HepG2 (cell line): ENCODE measurements around the gene CSMD2. TPM values are rescaled to one million over a fixed set of nuclear protein-coding genes. Genes with fewer than 3 reads are reported as not detected.

Experiments used
- CBX5 ChIP-seq: sonication (generic); formaldehyde crosslinking; IDR thresholded peaks from 2 replicates; pipeline ENCODE4 v1.4.0; 2020; ENCODE audit warnings: missing genetic modification reagents, borderline replicate concordance
- MBD4 ChIP-seq: IDR thresholded peaks from 2 replicates; pipeline ENCODE4 v1.6.1; 2012; ENCODE audit warnings: low read length, inconsistent platforms, borderline replicate concordance
- RAD21 ChIP-seq: fragments of 450-650 bp; formaldehyde crosslinking; IDR thresholded peaks from 2 replicates; pipeline ENCODE4 v1.5.0; 2020; ENCODE audit warnings: mild to moderate bottlenecking
- ZFP36L2 ChIP-seq: sonication (generic); formaldehyde crosslinking; IDR thresholded peaks from 2 replicates; pipeline ENCODE4 v1.4.0; 2020; ENCODE audit warnings: missing genetic modification reagents
- ZNF629 ChIP-seq: sonication (generic); formaldehyde crosslinking; conservative IDR thresholded peaks from 2 replicates; pipeline ENCODE4 v1.5.0; 2020; ENCODE audit warnings: missing genetic modification reagents
- ZNF775 ChIP-seq: sonication (generic); formaldehyde crosslinking; IDR thresholded peaks from 2 replicates; pipeline ENCODE4 v1.4.0; 2020; ENCODE audit warnings: missing genetic modification reagents, mild to moderate bottlenecking, moderate library complexity, borderline replicate concordance
- polyA plus RNA-seq, 8 experiments: library from polyadenylated mRNA; depleted of rRNA in 3 of 8; stranded (reverse) in 7 of 8; unstranded in 1 of 8; fragments of >200 nt; fragmentation: Illumina TruSeq in 4 of 8; extraction: Trizol in 4 of 8; gene quantifications; 2 replicates each; pipeline versions ENCODE4 v1.2.1 to v1.2.3, GENCODE V29; 2011 to 2016; ENCODE audit warnings: low read depth in 4 of 8, missing spikeins in 1 of 8, mixed read lengths in 1 of 8; ENCODE audit not compliant: insufficient read depth in 1 of 8
- total RNA-seq, 5 experiments: library from RNA; depleted of rRNA; stranded (reverse); fragments of >200 nt; fragmentation: Illumina TruSeq; extraction: Trizol; gene quantifications; 2 replicates each; pipeline ENCODE4 v1.2.3, GENCODE V29; 2016; ENCODE audit warnings: low read depth in 1 of 5
- TF ChIP-seq, protein P1 (sequence below): sonication (generic); formaldehyde crosslinking; conservative IDR thresholded peaks from 2 replicates; pipeline ENCODE4 v1.4.0; 2020; ENCODE audit warnings: missing genetic modification reagents
- TF ChIP-seq, protein P2 (sequence below): sonication (generic); formaldehyde crosslinking; IDR thresholded peaks from 2 replicates; pipeline ENCODE4 v1.4.0; 2020; ENCODE audit warnings: missing genetic modification reagents
- TF ChIP-seq, protein P3 (sequence below): sonication (generic); formaldehyde crosslinking; IDR thresholded peaks from 2 replicates; pipeline ENCODE4 v1.5.0; 2020; ENCODE audit warnings: mild to moderate bottlenecking, missing genetic modification reagents, moderate library complexity
- TF ChIP-seq, protein P4 (sequence below): IDR thresholded peaks from 2 replicates; pipeline ENCODE4 v1.4.0; 2020; ENCODE audit warnings: mild to moderate bottlenecking, missing genetic modification reagents
- TF ChIP-seq, protein P5 (sequence below): sonication (generic); formaldehyde crosslinking; IDR thresholded peaks from 2 replicates; pipeline ENCODE4 v1.4.0; 2020; ENCODE audit warnings: missing genetic modification reagents
- TF ChIP-seq, protein P6 (sequence below): sonication (generic); formaldehyde crosslinking; IDR thresholded peaks from 2 replicates; pipeline ENCODE4 v1.8.0; 2022; ENCODE audit warnings: missing genetic modification reagents, mild to moderate bottlenecking, moderate library complexity, borderline replicate concordance

The CSMD2 gene
- total and polyA plus RNA-seq, 2 of the 13 experiments (the other 11 are each of a cell fraction or from before 2014, with no cell fraction given) = not detected

DNA sequence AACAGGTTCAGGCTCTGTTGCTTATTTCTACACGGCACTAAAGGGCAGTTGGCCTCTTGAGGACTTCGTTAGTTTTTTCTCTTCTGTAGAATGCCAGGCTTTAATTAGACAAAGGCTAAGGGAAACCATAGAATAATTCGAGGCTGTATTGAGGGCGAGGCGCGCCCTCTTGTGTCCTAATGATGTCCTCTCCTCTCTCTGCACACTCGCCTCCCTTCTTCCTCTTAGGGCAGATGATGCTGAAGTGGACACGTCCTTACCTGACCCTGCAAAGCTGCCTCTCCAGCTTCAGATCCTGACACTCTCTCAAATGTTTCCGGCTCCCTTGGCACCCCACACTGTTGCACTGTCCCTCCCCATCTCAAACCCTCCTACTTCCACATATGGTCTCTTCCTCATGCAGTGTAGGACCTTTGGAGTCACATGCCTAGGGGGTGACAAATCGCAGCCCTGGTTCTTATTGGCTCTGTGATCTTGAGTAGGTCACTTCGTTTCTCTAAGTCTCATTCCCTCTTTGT, 694.5 kb downstream of the CSMD2 start (continued):
- TF ChIP-seq, protein P1, sequence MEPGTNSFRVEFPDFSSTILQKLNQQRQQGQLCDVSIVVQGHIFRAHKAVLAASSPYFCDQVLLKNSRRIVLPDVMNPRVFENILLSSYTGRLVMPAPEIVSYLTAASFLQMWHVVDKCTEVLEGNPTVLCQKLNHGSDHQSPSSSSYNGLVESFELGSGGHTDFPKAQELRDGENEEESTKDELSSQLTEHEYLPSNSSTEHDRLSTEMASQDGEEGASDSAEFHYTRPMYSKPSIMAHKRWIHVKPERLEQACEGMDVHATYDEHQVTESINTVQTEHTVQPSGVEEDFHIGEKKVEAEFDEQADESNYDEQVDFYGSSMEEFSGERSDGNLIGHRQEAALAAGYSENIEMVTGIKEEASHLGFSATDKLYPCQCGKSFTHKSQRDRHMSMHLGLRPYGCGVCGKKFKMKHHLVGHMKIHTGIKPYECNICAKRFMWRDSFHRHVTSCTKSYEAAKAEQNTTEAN (CRISPR knock-in tag) = no peak
- TF ChIP-seq, protein P2, sequence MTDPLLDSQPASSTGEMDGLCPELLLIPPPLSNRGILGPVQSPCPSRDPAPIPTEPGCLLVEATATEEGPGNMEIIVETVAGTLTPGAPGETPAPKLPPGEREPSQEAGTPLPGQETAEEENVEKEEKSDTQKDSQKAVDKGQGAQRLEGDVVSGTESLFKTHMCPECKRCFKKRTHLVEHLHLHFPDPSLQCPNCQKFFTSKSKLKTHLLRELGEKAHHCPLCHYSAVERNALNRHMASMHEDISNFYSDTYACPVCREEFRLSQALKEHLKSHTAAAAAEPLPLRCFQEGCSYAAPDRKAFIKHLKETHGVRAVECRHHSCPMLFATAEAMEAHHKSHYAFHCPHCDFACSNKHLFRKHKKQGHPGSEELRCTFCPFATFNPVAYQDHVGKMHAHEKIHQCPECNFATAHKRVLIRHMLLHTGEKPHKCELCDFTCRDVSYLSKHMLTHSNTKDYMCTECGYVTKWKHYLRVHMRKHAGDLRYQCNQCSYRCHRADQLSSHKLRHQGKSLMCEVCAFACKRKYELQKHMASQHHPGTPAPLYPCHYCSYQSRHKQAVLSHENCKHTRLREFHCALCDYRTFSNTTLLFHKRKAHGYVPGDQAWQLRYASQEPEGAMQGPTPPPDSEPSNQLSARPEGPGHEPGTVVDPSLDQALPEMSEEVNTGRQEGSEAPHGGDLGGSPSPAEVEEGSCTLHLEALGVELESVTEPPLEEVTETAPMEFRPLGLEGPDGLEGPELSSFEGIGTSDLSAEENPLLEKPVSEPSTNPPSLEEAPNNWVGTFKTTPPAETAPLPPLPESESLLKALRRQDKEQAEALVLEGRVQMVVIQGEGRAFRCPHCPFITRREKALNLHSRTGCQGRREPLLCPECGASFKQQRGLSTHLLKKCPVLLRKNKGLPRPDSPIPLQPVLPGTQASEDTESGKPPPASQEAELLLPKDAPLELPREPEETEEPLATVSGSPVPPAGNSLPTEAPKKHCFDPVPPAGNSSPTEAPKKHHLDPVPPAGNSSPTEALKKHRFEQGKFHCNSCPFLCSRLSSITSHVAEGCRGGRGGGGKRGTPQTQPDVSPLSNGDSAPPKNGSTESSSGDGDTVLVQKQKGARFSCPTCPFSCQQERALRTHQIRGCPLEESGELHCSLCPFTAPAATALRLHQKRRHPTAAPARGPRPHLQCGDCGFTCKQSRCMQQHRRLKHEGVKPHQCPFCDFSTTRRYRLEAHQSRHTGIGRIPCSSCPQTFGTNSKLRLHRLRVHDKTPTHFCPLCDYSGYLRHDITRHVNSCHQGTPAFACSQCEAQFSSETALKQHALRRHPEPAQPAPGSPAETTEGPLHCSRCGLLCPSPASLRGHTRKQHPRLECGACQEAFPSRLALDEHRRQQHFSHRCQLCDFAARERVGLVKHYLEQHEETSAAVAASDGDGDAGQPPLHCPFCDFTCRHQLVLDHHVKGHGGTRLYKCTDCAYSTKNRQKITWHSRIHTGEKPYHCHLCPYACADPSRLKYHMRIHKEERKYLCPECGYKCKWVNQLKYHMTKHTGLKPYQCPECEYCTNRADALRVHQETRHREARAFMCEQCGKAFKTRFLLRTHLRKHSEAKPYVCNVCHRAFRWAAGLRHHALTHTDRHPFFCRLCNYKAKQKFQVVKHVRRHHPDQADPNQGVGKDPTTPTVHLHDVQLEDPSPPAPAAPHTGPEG (CRISPR knock-in tag) = no peak
- TF ChIP-seq, protein P3, sequence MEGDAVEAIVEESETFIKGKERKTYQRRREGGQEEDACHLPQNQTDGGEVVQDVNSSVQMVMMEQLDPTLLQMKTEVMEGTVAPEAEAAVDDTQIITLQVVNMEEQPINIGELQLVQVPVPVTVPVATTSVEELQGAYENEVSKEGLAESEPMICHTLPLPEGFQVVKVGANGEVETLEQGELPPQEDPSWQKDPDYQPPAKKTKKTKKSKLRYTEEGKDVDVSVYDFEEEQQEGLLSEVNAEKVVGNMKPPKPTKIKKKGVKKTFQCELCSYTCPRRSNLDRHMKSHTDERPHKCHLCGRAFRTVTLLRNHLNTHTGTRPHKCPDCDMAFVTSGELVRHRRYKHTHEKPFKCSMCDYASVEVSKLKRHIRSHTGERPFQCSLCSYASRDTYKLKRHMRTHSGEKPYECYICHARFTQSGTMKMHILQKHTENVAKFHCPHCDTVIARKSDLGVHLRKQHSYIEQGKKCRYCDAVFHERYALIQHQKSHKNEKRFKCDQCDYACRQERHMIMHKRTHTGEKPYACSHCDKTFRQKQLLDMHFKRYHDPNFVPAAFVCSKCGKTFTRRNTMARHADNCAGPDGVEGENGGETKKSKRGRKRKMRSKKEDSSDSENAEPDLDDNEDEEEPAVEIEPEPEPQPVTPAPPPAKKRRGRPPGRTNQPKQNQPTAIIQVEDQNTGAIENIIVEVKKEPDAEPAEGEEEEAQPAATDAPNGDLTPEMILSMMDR = peak; percentile 87
- TF ChIP-seq ZNF775 (CRISPR knock-in tag) (no peak), ZFP36L2 (CRISPR knock-in tag) (no peak), ZNF629 (no peak), CBX5 (CRISPR knock-in tag) (no peak), MBD4 (no peak), RAD21 (CRISPR knock-in tag) (peak; percentile 48; the same call in 1 of the 2 replicates)
- TF ChIP-seq, protein P4, sequence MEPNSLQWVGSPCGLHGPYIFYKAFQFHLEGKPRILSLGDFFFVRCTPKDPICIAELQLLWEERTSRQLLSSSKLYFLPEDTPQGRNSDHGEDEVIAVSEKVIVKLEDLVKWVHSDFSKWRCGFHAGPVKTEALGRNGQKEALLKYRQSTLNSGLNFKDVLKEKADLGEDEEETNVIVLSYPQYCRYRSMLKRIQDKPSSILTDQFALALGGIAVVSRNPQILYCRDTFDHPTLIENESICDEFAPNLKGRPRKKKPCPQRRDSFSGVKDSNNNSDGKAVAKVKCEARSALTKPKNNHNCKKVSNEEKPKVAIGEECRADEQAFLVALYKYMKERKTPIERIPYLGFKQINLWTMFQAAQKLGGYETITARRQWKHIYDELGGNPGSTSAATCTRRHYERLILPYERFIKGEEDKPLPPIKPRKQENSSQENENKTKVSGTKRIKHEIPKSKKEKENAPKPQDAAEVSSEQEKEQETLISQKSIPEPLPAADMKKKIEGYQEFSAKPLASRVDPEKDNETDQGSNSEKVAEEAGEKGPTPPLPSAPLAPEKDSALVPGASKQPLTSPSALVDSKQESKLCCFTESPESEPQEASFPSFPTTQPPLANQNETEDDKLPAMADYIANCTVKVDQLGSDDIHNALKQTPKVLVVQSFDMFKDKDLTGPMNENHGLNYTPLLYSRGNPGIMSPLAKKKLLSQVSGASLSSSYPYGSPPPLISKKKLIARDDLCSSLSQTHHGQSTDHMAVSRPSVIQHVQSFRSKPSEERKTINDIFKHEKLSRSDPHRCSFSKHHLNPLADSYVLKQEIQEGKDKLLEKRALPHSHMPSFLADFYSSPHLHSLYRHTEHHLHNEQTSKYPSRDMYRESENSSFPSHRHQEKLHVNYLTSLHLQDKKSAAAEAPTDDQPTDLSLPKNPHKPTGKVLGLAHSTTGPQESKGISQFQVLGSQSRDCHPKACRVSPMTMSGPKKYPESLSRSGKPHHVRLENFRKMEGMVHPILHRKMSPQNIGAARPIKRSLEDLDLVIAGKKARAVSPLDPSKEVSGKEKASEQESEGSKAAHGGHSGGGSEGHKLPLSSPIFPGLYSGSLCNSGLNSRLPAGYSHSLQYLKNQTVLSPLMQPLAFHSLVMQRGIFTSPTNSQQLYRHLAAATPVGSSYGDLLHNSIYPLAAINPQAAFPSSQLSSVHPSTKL (CRISPR knock-in tag) = 0 out of 2 replicates have a peak, but pooled peaks have one; percentile 18
- TF ChIP-seq, protein P5, sequence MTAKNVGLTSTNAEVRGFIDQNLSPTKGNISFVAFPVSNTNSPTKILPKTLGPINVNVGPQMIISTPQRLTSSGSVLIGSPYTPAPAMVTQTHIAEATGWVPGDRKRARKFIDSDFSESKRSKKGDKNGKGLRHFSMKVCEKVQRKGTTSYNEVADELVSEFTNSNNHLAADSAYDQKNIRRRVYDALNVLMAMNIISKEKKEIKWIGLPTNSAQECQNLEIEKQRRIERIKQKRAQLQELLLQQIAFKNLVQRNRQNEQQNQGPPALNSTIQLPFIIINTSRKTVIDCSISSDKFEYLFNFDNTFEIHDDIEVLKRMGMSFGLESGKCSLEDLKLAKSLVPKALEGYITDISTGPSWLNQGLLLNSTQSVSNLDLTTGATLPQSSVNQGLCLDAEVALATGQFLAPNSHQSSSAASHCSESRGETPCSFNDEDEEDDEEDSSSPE (CRISPR knock-in tag) = 0 out of 2 replicates have a peak, but pooled peaks have one; percentile 21
- TF ChIP-seq, protein P6, sequence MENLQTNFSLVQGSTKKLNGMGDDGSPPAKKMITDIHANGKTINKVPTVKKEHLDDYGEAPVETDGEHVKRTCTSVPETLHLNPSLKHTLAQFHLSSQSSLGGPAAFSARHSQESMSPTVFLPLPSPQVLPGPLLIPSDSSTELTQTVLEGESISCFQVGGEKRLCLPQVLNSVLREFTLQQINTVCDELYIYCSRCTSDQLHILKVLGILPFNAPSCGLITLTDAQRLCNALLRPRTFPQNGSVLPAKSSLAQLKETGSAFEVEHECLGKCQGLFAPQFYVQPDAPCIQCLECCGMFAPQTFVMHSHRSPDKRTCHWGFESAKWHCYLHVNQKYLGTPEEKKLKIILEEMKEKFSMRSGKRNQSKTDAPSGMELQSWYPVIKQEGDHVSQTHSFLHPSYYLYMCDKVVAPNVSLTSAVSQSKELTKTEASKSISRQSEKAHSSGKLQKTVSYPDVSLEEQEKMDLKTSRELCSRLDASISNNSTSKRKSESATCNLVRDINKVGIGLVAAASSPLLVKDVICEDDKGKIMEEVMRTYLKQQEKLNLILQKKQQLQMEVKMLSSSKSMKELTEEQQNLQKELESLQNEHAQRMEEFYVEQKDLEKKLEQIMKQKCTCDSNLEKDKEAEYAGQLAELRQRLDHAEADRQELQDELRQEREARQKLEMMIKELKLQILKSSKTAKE (CRISPR knock-in tag) = no peak
